Upper lobe of left lung (tissue), 6 donors: ENCODE results near the gene LGMN. TPM values are rescaled to one million over a fixed set of nuclear protein-coding genes. Genes with fewer than 3 reads are reported as not detected.

ENCODE experiments used
- ATAC-seq, 2 donors: fragments of 200-7000 bp; cut with Tn5 transposase; one replicate each; pipeline ENCODE4 v1.9.1; 2022; ENCODE audit warnings: mild to moderate bottlenecking in 2 of 2, moderate library complexity in 2 of 2; ENCODE audit not compliant: low FRiP score in 2 of 2
- DNase-seq, 2 donors: peaks; one replicate each; pipeline ENCODE4 v3.0.0-alpha.2; 2019 to 2020
- H3K27ac ChIP-seq, 4 donors: fragments of 200-600 bp; sonication (generic); one replicate each; pipeline ENCODE4 v1.5.1; 2016 to 2019
- H3K27me3 ChIP-seq, 4 donors: fragments of 200-600 bp; sonication (generic); one replicate each; pipeline ENCODE4 v1.5.1; 2017 to 2019
- H3K36me3 ChIP-seq, 4 donors: fragments of 200-600 bp; sonication (generic); one replicate each; pipeline ENCODE4 v1.5.1; 2016 to 2019
- H3K4me1 ChIP-seq, 4 donors: fragments of 200-600 bp; sonication (generic); one replicate each; pipeline ENCODE4 v1.5.1; 2018 to 2019
- H3K4me3 ChIP-seq, 4 donors: fragments of 200-600 bp; sonication (generic); one replicate each; pipeline ENCODE4 v1.5.1; 2017 to 2019; ENCODE audit warnings: mild to moderate bottlenecking in 2 of 4, moderate library complexity in 1 of 4
- H3K9me3 ChIP-seq, 4 donors: fragments of 200-600 bp; sonication (generic); one replicate each; pipeline ENCODE4 v1.5.1; 2018 to 2019
- EP300 ChIP-seq, 4 donors: sonication (generic); formaldehyde crosslinking; IDR thresholded peaks; one replicate each; pipeline ENCODE4 v1.5.1; 2017; ENCODE audit warnings: antibody characterized with exemption in 4 of 4, control low read depth in 2 of 4
- POLR2A ChIP-seq, 4 donors: fragments of 450-650 bp; IDR thresholded peaks; one replicate each; pipeline ENCODE4 v1.5.1; 2016 to 2017; ENCODE audit warnings: antibody characterized with exemption in 4 of 4, mild to moderate bottlenecking in 2 of 4
- POLR2AphosphoS5 ChIP-seq, 2 donors: sonication (generic); formaldehyde crosslinking; IDR thresholded peaks; one replicate each; pipeline ENCODE4 v1.5.1; 2017; ENCODE audit warnings: antibody characterized with exemption in 2 of 2
- WGBS, 2 donors: methylation state at CpG; one replicate each; pipeline ENCODE4 v1.1.5; 2017 to 2018; 5-methylcytosine and 5-hydroxymethylcytosine counted together
- total RNA-seq, 6 donors: library from RNA; depleted of rRNA in 4 of 6; stranded (reverse); fragments of >200 nt in 4 of 6; gene quantifications; one replicate each; pipeline versions ENCODE4 v1.1.0 to v1.2.1, GENCODE V29; 2016 to 2021
- donor health status: DM: no; HTN: no; CAD: no; lungs with moderate emphysema.
- donor health status: DM: no; HTN: yes; CAD: no; lungs with severe emphysema.

The LGMN gene
- total RNA-seq, 6 donors from 2014 or later: 53.4 to 222 (median 123) TPM

DNA sequence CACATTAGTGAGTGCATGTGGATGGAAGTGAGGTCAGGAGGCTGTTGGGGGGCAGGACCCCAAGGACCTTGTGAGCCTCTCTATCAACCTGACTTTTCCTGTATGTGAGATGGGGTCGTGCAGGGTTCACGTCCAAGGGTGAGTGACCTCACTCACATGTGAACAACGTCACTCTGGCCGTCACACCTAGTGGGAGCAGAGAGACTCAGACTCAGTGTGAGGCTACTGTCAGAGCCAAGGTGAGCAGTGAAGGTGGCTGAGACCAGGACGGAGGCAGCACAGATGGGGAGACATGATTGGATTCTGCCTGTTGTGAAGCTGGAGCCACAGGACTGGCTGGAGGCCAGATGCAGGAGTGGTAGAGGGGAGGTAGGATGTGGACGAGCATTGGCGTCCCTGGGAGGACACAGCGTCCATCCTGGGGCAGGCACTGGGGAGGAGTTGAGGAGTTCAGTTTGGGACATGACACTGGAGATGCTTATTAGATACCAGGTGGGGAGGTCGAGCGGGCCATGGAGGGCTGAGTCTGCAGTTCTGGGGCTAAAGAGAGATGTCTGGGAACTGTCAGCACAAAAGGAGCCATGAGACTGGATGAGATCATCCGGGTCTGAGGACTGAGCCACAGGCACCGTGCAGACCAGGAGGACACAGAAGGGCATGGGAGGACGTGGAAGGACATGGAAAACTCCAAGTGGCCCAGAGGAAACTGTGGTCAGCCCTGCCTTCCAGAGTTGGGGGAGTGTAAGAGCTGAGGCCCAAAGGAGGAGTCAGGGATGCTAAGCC, 92.8 kb downstream of the LGMN start:
- ATAC-seq (no peak), DNase-seq (no peak)
- peaks cover 43 to 68% (median 55%) of the 10 kb centered on the region in 4 donors for H3K4me1 ChIP-seq
- WGBS, 2 donors: 76 to 78% methylated on average over 13 of the region's 13 CpGs
- TF ChIP-seq POLR2A (IDR thresholded peaks at IDR 0.05): peak in 1 of 4 donors; percentile 51
- no peak for TF ChIP-seq EP300 (IDR thresholded peaks at IDR 0.05)
- no peak for TF ChIP-seq POLR2AphosphoS5 (IDR thresholded peaks at IDR 0.05)
- no peaks in the 10 kb centered on the region for H3K9me3 ChIP-seq
- peak overlapping the region; percentile 76 to 96 (median 90) for H3K27ac ChIP-seq
- peaks cover 1 to 39% (median 8%) of the 10 kb centered on the region in 4 donors for H3K36me3 ChIP-seq
- H3K4me3 ChIP-seq: peak overlapping the region in 3 of 4 donors; percentile 5 to 45 (median 44)
- H3K27me3 ChIP-seq: no peaks in the 10 kb centered on the region

- H3K9me3 ChIP-seq: no peaks in the 10 kb centered on the region
- no peak for DNase-seq
- H3K36me3 ChIP-seq: peaks cover 0 to 31% (median 4%) of the 10 kb centered on the region in 4 donors
- no peak for ATAC-seq
- H3K27me3 ChIP-seq: no peaks in the 10 kb centered on the region
- H3K4me1 ChIP-seq: peaks cover 39 to 70% (median 54%) of the 10 kb centered on the region in 4 donors
- TF ChIP-seq POLR2AphosphoS5 (IDR thresholded peaks at IDR 0.05) (no peak), POLR2A (IDR thresholded peaks at IDR 0.05) (peak in 1 of 4 donors; percentile 8)
- H3K4me3 ChIP-seq: peak overlapping the region in 3 of 4 donors; percentile 29 to 45 (median 44)
- 76 to 77% methylated on average over 18 of the region's 18 CpGs for WGBS, 2 donors
- peak overlapping the region; percentile 48 to 96 (median 90) for H3K27ac ChIP-seq
Observed at GRCh38 chr14:92654239-92654901, 94.1 kb downstream of the LGMN start.

Other genes starting within 250 kb of the LGMN start
- gene RIN3, start 234.8 kb downstream of the LGMN start, total RNA-seq: 10 to 100 TPM; 19.0 to 88.0 (median 59.7) TPM
- 10 to 100 TPM; 24.1 to 60.0 (median 32.2) TPM for gene GOLGA5, start 45.7 kb upstream of the LGMN start, total RNA-seq
- gene CHGA, start 174.5 kb upstream of the LGMN start, total RNA-seq: under 1 TPM in 2 of 6 donors, not detected in 4; 0.46 to 0.81 TPM